GM12872 (cell line): ENCODE measurements around the gene MYLK4.

Source experiments
- TF ChIP-seq, protein P1 (sequence below): IDR thresholded peaks from 3 replicates; pipeline ENCODE4 v1.5.1; 2011; ENCODE audit warnings: low read depth, mild to moderate bottlenecking, low read length, moderate library complexity; ENCODE audit not compliant: insufficient read depth

Gene MYLK4

DNA sequence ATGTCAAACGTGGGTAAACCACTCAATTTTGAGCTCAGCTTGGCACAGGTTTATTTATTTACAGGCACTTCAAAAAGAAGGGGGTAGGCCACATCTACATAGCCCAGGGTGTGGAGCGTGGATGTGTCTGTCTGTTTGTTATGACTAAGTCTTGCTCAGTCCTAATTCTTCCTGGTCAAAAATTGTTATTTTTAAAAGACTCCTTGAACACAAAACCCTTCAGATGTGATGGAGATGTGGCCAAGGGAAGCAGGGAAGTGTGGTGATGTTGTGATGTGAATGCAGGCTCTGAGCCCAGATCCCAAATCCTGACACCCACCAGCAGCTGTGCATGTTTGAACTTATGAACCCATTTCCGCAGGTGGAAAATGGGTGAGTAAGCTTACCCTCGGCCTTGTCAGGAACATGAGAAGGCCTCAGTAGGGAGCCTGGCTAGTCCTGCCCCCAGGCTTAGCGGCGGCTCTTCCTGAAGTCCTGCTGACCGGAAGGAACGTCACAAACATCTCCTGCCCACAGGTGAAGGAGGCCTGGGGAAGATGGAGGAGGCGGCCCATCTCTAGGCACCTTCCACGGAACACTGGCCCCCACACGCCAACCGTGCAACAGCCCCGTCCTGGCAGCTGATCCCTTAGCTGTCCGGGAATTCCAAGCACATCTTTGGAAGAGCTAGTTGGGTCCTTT, 119.7 kb downstream of the MYLK4 start:
- TF ChIP-seq, protein P1, sequence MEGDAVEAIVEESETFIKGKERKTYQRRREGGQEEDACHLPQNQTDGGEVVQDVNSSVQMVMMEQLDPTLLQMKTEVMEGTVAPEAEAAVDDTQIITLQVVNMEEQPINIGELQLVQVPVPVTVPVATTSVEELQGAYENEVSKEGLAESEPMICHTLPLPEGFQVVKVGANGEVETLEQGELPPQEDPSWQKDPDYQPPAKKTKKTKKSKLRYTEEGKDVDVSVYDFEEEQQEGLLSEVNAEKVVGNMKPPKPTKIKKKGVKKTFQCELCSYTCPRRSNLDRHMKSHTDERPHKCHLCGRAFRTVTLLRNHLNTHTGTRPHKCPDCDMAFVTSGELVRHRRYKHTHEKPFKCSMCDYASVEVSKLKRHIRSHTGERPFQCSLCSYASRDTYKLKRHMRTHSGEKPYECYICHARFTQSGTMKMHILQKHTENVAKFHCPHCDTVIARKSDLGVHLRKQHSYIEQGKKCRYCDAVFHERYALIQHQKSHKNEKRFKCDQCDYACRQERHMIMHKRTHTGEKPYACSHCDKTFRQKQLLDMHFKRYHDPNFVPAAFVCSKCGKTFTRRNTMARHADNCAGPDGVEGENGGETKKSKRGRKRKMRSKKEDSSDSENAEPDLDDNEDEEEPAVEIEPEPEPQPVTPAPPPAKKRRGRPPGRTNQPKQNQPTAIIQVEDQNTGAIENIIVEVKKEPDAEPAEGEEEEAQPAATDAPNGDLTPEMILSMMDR = no peak

DNA sequence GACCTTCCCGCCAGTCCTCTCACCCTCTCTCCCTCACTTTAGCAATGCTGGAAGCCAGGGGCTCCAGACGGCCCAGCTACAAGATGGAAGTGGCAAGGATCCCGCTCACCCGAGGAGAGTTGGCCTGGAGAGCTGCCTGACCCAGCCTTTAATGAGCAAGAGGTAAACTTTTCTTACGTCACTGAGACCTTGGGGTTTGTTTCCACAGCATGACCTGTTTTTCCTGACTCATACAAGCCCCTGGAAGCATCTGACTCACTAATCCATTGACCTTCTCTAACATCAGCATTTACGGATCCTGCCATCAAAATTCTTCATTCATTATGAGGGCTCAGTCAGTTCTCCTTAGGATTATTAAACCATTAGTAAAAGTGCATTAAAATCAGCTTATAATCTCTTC, 120.4 kb downstream of the MYLK4 start:
- TF ChIP-seq, protein P1 = no peak

DNA sequence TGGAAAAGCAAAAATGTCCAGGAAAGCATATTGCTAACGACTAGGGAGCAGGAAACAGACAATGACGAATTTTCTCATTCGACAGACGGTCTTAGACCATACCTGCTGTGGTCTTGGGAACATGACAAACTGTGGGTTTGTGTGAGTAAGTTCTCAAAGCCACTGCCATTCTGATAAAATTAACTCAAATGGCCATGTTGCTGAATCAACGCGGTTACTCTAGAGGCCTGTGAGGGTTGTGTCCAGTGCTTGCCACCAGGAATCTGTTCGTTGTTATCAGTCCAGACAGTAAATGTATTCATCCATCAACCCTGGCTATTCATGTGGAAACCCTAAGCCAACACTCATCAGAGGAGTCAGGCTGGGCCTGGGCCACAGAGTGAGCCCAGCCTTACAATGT, 124.3 kb downstream of the MYLK4 start:
- TF ChIP-seq, protein P1 = no peak

DNA sequence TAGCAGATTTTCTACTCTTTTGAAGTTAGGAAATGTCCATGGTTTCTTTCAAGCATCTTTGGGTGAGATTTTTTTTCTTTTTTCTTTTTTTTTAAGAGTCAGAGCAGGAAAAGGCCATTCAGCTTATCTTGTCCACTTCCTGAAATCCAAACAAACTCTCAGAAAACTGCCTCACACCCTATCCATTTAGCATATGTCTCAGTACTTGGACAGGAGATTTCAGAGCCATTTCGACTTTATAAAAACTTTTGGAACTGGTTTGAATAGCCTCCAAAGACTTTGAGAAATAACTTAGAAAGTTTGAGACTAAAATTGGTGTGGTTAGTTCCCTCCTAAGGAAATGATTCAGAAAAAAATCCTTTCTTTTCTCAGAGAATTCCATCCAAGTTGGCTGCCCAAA, 125.1 kb downstream of the MYLK4 start:
- TF ChIP-seq, protein P1 = no peak

DNA sequence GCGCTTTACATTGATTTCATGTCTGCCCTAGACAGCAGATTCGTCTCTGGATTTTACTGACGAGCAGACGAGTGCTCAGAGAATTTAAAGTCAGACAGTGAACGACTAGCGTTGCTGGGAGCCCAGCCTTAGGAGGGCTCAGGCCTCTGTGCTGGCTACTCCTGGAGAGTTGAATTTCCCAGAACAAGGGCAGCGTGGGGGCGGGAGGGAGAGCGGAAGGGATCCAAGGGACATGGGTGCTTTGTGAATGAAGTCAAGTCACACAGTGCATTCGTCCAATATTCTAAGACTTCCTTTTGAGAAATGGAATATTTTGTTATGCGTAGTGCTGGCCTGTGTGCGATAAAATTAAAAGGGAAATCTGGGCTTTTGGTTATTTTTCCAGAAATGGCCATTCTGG, 126.5 kb downstream of the MYLK4 start:
- TF ChIP-seq, protein P1 = no peak

DNA sequence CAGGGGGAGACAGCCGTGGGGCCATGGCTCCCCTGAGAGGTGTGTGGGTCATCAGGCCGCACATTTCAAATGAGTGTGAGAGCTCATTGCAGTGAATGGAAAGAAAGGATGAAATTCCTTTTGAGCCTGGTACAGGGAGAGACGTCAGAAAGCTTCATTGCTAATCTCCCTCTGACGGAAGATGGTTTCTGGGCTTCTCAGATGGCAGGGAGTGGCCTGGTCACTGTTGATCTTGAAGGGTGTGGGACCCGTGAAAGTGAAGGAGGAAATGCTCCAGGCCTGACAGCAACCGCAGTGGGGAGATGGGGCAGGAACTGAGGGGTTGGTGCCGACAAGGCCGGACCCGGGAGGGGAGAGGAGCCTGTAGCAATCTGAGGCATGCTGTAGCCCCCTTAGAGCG, 127.4 kb downstream of the MYLK4 start:
- TF ChIP-seq, protein P1 = no peak

DNA sequence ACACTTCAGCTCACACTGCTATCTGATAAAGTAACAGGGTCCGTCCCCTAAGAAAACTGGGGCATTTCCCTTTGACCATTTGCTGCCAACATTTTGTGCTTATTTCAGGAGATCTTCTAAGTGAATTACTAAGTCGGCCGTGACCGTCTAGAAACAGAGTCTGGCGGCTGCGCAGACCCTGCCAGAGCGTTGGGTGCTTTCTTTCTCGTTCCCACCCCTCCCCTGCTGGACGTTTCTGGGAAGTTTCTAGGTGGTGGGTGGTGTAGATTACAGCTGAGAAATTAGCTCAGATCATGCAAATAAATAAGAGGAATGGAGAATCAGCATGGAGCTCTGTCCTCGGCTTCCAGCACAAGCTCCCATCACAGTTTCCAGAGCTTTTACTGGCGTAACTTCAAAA, 128.1 kb downstream of the MYLK4 start:
- TF ChIP-seq, protein P1 = no peak
